ENCODE data around the gene PDE11A.

DNA sequence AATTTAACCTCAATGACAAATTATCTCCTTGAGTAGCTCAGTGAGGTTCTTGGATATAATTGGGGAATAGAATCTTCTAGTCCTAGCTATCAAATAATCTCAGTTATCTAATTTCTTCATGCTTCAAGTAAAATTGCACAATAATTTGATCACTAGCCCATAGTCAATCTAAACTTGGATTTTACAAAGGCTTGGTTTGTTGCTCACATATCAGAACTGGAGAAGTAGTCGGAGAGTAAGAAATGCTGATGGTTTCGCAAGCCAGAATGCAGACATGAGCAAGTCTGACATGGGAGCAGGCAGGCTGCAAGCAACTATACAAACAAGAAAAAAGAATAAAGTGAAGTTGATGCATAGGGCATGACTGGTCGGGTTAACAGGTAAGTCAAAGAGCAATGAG is 11.7 kb upstream of the PDE11A start:
- TF ChIP-seq, protein P1, sequence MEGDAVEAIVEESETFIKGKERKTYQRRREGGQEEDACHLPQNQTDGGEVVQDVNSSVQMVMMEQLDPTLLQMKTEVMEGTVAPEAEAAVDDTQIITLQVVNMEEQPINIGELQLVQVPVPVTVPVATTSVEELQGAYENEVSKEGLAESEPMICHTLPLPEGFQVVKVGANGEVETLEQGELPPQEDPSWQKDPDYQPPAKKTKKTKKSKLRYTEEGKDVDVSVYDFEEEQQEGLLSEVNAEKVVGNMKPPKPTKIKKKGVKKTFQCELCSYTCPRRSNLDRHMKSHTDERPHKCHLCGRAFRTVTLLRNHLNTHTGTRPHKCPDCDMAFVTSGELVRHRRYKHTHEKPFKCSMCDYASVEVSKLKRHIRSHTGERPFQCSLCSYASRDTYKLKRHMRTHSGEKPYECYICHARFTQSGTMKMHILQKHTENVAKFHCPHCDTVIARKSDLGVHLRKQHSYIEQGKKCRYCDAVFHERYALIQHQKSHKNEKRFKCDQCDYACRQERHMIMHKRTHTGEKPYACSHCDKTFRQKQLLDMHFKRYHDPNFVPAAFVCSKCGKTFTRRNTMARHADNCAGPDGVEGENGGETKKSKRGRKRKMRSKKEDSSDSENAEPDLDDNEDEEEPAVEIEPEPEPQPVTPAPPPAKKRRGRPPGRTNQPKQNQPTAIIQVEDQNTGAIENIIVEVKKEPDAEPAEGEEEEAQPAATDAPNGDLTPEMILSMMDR (IDR thresholded peaks at IDR 0.05; ENCODE audit: low read depth, low read length) = no peak
- no peak for TF ChIP-seq EZH2phosphoT487 (IDR thresholded peaks at IDR 0.05; ENCODE audit: low read depth)
